Heart left ventricle (tissue), 16 donors: ENCODE data around the gene SH3YL1. TPM values are rescaled to one million over a fixed set of nuclear protein-coding genes. Genes with fewer than 3 reads are reported as not detected.

ENCODE experiments used
- ATAC-seq, 4 donors: fragments of 200-7000 bp; cut with Tn5 transposase; one replicate each; pipeline ENCODE4 v1.9.1; 2020 to 2022; ENCODE audit warnings: moderate library complexity in 4 of 4, mild to moderate bottlenecking in 3 of 4, moderate number of reproducible peaks in 1 of 4
- DNase-seq, 5 donors: peaks; one replicate each; pipeline ENCODE4 v3.0.0-alpha.2; 2020
- H3K27ac ChIP-seq, 12 donors: fragments of 200-600 bp; sonication (generic) in 4 of 12; one replicate each; pipeline versions ENCODE4 v1.5.0 to v1.8.0; 2016 to 2022; ENCODE audit warnings: mild to moderate bottlenecking in 2 of 12
- H3K27me3 ChIP-seq, 9 donors: fragments of 200-600 bp; sonication (generic) in 2 of 9; one replicate each; pipeline versions ENCODE4 v1.5.1 to v1.8.0; 2016 to 2022; ENCODE audit warnings: mild to moderate bottlenecking in 3 of 9
- H3K36me3 ChIP-seq, 9 donors: fragments of 200-600 bp; sonication (generic) in 2 of 9; one replicate each; pipeline versions ENCODE4 v1.5.0 to v1.8.0; 2018 to 2022; ENCODE audit warnings: mild to moderate bottlenecking in 2 of 9
- H3K4me1 ChIP-seq, 12 donors: fragments of 200-600 bp; sonication (generic) in 4 of 12; one replicate each; pipeline versions ENCODE4 v1.5.0 to v1.8.0; 2016 to 2022; ENCODE audit warnings: mild to moderate bottlenecking in 3 of 12
- H3K4me3 ChIP-seq, 12 donors: fragments of 200-600 bp; sonication (generic) in 4 of 12; one replicate each; pipeline versions ENCODE4 v1.5.0 to v1.8.0; 2017 to 2022; ENCODE audit warnings: mild to moderate bottlenecking in 9 of 12, moderate library complexity in 4 of 12
- H3K9me3 ChIP-seq, 12 donors: fragments of 200-600 bp; sonication (generic) in 4 of 12; one replicate each; pipeline versions ENCODE4 v1.5.0 to v1.8.0; 2016 to 2022; ENCODE audit warnings: mild to moderate bottlenecking in 1 of 12
- POLR2A ChIP-seq, 2 donors: fragments of 450-650 bp; IDR thresholded peaks; one replicate each; pipeline ENCODE4 v1.6.1; 2017; ENCODE audit warnings: antibody characterized with exemption in 2 of 2, mild to moderate bottlenecking in 2 of 2, moderate library complexity in 2 of 2
- WGBS, 4 donors: extraction: QIAGEN DNeasy Blood & Tissue Kit in 2 of 4; methylation state at CpG; one replicate each; pipeline versions ENCODE4 v1.1.5 to v1.1.7; 2013 to 2018; 5-methylcytosine and 5-hydroxymethylcytosine counted together
- intact Hi-C, 10 donors: fragments of 100-400 bp; cut with DNase I; formaldehyde crosslinking; loops; one replicate each; pipeline versions ENCODE4 v1.11.1 to v1.14.2; 2022
- polyA plus RNA-seq, 2 donors: library from polyadenylated mRNA; stranded (reverse); fragments of 200-250 nt; gene quantifications; one replicate each; pipeline ENCODE4 v1.2.3, GENCODE V29; 2013
- total RNA-seq, 9 donors: library from RNA; depleted of rRNA in 2 of 9; stranded (reverse); fragments of >200 nt in 2 of 9; fragmentation: NEBNext Ultra II Directional in 3 of 9; extraction: Animal tissue kit (Norgen Biotek cat#: 25700) in 3 of 9; gene quantifications; one replicate each; pipeline versions ENCODE4 v1.1.0 to v1.2.4, GENCODE V29; 2016 to 2023
- TF ChIP-seq, protein P1 (sequence below), 12 donors: fragments of 200-600 bp; sonication (generic) in 4 of 12; IDR thresholded peaks; one replicate each; pipeline versions ENCODE4 v1.5.0 to v1.8.0; 2018 to 2022; ENCODE audit warnings: antibody characterized with exemption in 12 of 12, mild to moderate bottlenecking in 5 of 12
- donor health status: ischemic (EF 13 %, LVEDD 7.1; RV severe dilation, severe dysfunction).
- donor health status: healthy with polysubstance abuse.
- donor health status: DM: no; HTN: yes; CAD: no.
- donor health status: DM: no; HTN: no; CAD: no.
- donor health status: ischemic (EF 25% LVEDD 6.9; RV normal size, moderate dysfunction).
- donor health status: ischemic (EF 25% LVEDD 5.7; RV mildly dilated, moderate dysfunction).
- donor health status: healthy.
- donor health status: DM: yes; HTN: yes; CAD: no.
- donor health status: ischemic (EF 35%, LVEDD 5.7; RV mildly dilated, moderate dysfunction).
- donor health status: nonischemic (EF 11% LVEDD 7.7; RV severe dilation, severe dysfunction).
- donor health status: DM: yes; HTN: yes; CAD: no.
- donor health status: PGD.
- donor health status: ischemic (EF 29% LVEDD 5.4; RV normal size, mild dysfunction).
- donor health status: nonischemic (EF 23%, LVEDD 6.1; RV moderate dilation, normal function).

The SH3YL1 gene
- total and polyA plus RNA-seq, 11 donors: 4.9 to 16.4 (median 10.5) TPM

- Histone ChIP-seq H3K27me3 (no peaks in the 10 kb centered on the region), H3K9me3 (peaks cover 0 to 13% (median 0%) of the 10 kb centered on the region in 12 donors), H3K4me1 (no peaks in the 10 kb centered on the region), H3K27ac (no peak overlapping the region), H3K36me3 (peaks cover 0 to 75% (median 47%) of the 10 kb centered on the region in 9 donors), H3K4me3 (no peak overlapping the region)
- intact Hi-C loops: loop anchor here in 4 of 10 donors (2.0 to 10.0 kb wide), 3 partner anchors 46 to 390 kb away; no protein-coding TSS in a partner anchor
- no peak for ATAC-seq
- 91 to 96% (median 95%) methylated on average over 7 of the region's 7 CpGs for WGBS, 4 donors
- no peak for TF ChIP-seq POLR2A (IDR thresholded peaks at IDR 0.05)
- TF ChIP-seq, protein P1, sequence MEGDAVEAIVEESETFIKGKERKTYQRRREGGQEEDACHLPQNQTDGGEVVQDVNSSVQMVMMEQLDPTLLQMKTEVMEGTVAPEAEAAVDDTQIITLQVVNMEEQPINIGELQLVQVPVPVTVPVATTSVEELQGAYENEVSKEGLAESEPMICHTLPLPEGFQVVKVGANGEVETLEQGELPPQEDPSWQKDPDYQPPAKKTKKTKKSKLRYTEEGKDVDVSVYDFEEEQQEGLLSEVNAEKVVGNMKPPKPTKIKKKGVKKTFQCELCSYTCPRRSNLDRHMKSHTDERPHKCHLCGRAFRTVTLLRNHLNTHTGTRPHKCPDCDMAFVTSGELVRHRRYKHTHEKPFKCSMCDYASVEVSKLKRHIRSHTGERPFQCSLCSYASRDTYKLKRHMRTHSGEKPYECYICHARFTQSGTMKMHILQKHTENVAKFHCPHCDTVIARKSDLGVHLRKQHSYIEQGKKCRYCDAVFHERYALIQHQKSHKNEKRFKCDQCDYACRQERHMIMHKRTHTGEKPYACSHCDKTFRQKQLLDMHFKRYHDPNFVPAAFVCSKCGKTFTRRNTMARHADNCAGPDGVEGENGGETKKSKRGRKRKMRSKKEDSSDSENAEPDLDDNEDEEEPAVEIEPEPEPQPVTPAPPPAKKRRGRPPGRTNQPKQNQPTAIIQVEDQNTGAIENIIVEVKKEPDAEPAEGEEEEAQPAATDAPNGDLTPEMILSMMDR (IDR thresholded peaks at IDR 0.05): no peak
- no peak for DNase-seq
Observed at GRCh38 chr2:244547-244946, 19.3 kb downstream of the SH3YL1 start.

DNA sequence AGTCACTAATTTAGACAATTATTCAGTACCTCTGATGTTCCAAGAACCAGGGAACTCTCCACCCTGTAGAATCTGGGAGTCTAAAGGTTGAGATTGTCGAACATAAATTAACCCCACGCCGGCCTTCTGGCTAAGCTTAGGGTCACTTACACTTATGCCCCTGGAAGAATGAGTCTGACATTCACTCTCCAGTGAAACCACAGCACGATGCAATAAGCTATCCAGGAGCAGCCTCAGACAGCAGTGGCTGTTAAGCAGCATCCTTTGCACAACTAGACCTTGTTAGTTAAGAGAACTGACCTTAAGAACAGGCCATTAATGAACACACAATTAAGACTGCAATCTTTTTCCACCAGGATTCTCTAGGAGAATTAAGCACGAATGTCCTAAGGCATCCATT, 25.0 kb downstream of the SH3YL1 start:
- TF ChIP-seq, protein P1 (IDR thresholded peaks at IDR 0.05): no peak
- no peak for TF ChIP-seq POLR2A (IDR thresholded peaks at IDR 0.05)
- H3K27ac ChIP-seq: no peak overlapping the region
- peaks cover 0 to 13% (median 0%) of the 10 kb centered on the region in 12 donors for H3K9me3 ChIP-seq
- no peaks in the 10 kb centered on the region for H3K4me1 ChIP-seq
- WGBS, 4 donors: 91 to 94% (median 93%) methylated on average over 5 of the region's 5 CpGs
- ATAC-seq (no peak), DNase-seq (no peak)
- no peak overlapping the region for H3K4me3 ChIP-seq
- intact Hi-C loops: no loop called here
- H3K27me3 ChIP-seq: no peaks in the 10 kb centered on the region
- peaks cover 0 to 37% (median 12%) of the 10 kb centered on the region in 9 donors for H3K36me3 ChIP-seq

- DNase-seq: no peak
- WGBS, 4 donors: 72 to 77% (median 73%) methylated on average over 3 of the region's 3 CpGs
- H3K27me3 ChIP-seq: no peaks in the 10 kb centered on the region
- no peaks in the 10 kb centered on the region for H3K4me1 ChIP-seq
- intact Hi-C loops: no loop called here
- TF ChIP-seq, protein P1 (IDR thresholded peaks at IDR 0.05): no peak
- no peak for TF ChIP-seq POLR2A (IDR thresholded peaks at IDR 0.05)
- no peak for ATAC-seq
- H3K4me3 ChIP-seq: no peak overlapping the region
- no peak overlapping the region for H3K27ac ChIP-seq
- H3K36me3 ChIP-seq: peaks cover 0 to 37% (median 10%) of the 10 kb centered on the region in 9 donors
- peaks cover 0 to 13% (median 0%) of the 10 kb centered on the region in 12 donors for H3K9me3 ChIP-seq
Observed at GRCh38 chr2:238431-238830, 25.4 kb downstream of the SH3YL1 start.

DNA sequence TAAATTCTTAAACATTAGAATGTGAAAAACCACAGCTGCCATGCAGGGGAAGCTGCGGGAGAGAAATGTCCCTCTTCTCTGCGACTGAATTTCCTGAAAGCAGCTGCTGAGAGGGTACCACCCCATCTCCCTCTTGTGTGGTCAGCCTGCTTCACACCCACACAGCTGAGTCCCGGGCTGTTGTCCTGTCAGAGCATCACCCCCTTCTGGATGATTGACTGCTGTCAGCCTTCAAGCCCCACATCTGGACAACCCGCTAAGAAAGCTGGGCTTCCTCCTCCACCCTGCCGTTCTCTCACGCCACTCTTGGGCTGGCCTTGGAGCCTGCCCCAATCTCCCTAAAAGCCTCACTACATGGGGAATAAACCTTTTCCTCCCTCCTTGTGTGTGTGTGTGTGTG, 26.0 kb downstream of the SH3YL1 start:
- H3K9me3 ChIP-seq: peaks cover 0 to 10% (median 0%) of the 10 kb centered on the region in 12 donors
- ATAC-seq (no peak), DNase-seq (no peak)
- no peak overlapping the region for H3K27ac ChIP-seq
- no peak overlapping the region for H3K4me3 ChIP-seq
- H3K27me3 ChIP-seq: no peaks in the 10 kb centered on the region
- intact Hi-C loops: no loop called here
- 81 to 87% (median 82%) methylated on average over 6 of the region's 6 CpGs for WGBS, 4 donors
- TF ChIP-seq, protein P1 (IDR thresholded peaks at IDR 0.05): no peak
- no peak for TF ChIP-seq POLR2A (IDR thresholded peaks at IDR 0.05)
- no peaks in the 10 kb centered on the region for H3K4me1 ChIP-seq
- peaks cover 0 to 37% (median 6%) of the 10 kb centered on the region in 9 donors for H3K36me3 ChIP-seq
